HG02943 (cell line): ENCODE data around the gene NPC2.

Experiments
- ATAC-seq: cut with Tn5 transposase; IDR thresholded peaks from one replicate; pipeline ENCODE4 v1.9.1; 2021; ENCODE audit warnings: mild to moderate bottlenecking, low read depth, moderate library complexity; ENCODE audit not compliant: unreplicated experiment

The NPC2 gene

DNA sequence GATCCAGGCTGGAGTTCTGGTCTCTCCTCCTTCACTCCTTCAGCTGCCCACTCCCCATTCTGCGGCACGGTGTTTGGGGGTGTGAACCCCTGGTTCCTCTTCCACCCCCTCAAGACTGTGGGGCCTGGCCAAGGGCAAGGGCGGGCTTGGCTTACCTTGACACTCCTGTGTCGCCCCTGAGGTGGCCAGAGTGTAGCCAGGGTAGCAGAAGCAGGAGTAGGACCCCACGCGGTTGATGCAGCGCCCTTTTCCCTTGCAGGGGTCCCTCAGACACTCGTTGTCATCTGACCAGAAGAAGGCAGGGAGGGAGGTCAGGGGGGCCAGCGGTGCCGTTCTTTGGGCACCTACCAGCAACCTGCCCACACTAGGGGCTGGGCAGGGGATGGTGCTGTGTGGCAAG, 28.7 kb upstream of the NPC2 start:
- no peak for ATAC-seq

GRCh38 chr14:74519316-74520074, 26.4 kb upstream of the NPC2 start:
- no peak for ATAC-seq

- no peak for ATAC-seq
Observed at GRCh38 chr14:74518221-74518620, 25.1 kb upstream of the NPC2 start.

DNA sequence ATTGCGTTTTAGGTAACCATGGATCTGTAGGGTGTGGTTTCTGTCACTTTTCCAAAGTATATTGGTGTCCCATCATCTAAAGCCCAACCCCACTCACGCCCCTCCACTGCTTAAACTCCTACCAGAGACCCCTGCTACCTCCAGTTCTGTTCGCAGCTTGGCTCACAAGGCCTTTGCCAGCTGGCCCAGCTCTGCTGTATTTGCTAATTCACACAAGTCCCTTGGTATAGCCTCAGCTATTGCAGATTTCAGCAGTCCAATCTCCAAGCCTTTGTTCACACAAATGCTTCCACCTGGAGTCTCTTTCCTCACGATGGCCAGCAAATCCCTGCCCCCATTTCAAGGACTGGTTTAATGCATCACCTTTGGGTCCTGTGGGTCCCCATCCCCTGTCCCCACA, 24.6 kb upstream of the NPC2 start:
- no peak for ATAC-seq

DNA sequence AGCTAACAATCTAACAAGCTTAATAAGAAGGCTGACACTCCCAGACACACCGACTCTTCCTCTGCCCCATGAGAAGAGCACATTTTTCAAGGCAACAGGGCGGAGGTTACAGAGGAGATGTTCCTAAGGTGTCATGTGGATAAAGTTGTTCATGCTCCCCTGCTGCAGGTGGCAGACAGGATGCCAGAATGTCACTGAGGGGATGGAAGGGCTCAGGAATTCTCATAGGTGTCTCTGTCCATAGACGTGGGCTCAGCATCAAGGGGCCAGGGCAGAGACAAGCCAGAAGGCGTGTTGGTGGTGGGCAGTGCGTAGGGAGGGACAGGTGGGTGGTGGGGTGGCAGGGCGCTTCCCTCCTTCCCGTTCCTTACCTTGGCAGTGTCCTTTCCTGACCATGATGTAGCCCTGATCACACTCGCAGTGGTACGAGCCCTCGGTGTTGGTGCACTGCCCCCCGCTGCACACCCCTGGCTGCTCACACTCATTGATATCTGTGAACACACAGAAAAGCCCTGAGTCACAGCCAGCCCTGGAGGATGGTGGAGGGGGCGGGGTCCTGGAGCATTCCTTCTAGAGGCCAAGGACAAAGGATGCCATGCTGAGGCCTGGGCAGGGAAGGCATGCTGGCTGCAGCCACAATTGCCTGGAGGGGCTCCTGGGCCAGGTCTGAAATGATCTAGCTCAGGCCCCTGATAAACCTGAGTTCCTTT, 23.5 kb upstream of the NPC2 start:
- ATAC-seq, result no peak

- ATAC-seq, result no peak
Observed at GRCh38 chr14:74515891-74516412, 22.8 kb upstream of the NPC2 start.

DNA sequence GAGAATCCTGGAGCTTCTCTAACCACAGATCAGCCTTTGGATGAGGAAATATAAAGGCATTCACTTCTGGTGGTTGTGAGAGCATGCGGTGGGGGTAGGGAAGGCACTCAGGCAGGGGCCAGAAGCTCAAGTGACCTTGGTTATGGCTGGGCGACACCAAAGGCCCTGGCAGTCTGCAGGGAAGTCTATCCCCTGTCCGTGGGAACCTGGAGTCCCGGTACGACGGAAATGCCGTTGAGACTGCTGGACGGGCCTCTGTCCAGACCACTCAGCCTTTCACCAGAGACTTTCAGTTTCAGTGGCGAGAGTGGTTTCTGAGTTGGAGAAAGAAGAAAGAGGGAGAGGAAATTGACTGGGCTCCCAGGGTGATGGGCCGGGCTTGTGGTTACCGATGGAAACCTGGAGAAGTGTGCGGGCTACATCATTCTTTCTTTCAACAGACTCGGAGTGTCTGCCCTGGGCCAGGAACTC, 21.4 kb upstream of the NPC2 start:
- ATAC-seq, result no peak

DNA sequence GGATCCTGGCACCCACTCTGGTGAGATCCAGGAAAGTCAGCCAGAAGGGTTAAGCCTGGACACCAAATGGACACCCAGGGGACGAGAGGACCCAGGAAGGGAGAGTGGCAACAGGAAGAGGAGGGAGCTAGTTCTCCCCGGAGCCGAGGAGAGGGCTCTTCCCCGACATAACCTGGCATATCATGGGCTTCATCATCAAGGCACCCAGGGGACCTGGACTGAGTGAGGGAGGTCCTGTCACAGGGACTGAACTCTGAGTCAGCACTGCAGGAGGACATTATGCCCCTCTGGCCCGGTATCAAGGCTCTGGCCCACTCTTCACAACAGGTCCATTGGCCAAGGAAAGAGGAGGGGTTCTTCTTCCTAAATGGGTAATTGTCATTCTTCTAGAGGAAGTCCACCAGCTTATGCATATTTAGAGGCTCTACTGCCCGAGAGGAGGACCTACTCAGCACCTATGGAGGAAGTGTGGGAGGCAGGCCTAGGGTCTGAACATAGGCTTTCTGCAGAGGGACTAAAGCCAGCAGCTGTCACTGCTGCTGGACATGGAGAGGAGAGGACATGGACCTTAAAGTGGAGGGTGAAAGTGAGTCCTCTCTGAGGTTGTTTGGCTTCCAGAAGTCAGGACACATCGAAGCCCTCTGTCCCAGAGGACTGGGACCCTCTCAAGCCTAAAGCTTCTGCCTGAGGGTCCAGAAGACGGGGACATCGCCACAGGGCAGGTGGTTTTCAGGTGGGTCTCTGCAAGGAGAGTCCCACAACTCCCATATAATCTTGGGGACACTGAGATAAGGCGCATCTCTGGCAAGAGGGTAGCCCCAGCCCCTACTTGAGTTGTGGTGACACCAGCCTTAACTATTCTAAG, 19.1 kb upstream of the NPC2 start:
- ATAC-seq, result no peak

DNA sequence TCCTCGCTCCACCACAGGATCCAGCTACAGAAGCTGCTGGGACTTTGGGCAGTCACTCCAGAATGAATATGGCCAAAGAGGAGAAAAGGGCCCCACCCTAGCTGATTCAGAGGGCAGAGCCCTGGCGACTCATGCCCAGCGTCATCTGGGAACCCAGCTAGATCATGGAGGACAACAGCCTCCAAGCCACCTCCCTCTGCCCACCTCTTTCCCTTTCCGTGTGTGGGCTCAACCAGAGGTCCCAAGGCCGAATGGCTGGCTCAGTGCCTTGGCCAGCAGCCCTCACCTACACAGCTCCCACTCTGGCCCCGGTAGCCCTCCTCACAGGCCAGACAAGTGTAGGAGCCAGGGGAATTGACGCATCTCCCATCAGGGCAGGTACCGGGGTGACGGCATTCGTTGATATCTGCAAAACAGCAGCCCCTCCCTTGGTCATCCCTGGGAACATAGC, 17.9 kb upstream of the NPC2 start:
- ATAC-seq, result no peak

- no peak for ATAC-seq
Observed at GRCh38 chr14:74510223-74510931, 17.3 kb upstream of the NPC2 start.

DNA sequence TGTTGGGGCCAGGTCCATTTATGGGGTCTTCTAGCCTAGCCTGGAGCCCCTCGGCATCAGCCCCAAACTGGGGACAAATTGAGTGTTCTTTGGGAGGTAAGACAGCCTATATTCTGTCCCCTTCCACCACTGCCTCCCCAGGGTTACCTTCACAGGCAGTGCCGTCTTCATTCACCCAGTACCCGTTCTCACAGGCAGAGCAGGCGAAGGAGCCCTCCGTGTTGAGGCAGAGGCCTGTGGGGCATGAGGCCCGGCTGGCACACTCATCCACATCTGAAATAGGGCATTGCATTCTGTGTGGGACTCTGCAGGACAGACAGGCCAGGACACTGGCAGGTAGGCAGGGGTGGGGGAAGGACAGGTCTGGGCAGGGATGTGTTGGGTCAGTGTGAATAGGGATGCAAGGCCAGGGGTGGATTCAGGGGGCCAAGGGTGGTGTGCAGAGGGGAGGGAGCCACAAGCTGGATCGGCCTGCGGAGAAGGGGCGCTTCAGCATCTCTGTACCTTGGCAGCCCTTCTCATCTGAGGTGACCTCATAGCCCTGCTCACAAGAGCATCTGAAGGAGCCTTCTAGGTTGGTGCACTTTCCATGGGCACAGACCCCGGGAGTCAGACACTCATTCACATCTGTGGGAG, 16.6 kb upstream of the NPC2 start:
- no peak for ATAC-seq

- no peak for ATAC-seq
Observed at GRCh38 chr14:74508844-74509428, 15.8 kb upstream of the NPC2 start.

DNA sequence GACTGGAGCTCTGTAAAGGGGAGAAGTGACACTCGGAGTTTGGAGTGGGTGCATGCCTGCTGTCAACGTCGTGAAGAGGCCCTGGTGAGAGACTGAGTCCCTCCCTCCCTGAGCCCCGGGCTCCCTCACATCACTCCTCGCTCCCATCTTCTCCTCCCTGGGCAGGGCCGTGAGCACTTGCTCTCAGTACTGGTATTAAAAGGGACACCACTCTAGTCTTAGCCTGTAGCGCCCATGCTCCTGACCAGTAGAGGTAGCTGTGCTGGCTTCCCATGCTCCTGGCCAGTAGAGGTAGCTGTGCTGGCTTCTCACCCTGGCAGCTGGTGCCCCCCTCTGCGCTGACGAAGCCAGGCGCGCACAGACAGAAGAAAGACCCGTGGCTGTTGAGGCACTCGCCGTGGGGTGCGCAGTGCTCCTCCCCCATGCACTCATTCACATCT, 15.2 kb upstream of the NPC2 start:
- ATAC-seq, result no peak

DNA sequence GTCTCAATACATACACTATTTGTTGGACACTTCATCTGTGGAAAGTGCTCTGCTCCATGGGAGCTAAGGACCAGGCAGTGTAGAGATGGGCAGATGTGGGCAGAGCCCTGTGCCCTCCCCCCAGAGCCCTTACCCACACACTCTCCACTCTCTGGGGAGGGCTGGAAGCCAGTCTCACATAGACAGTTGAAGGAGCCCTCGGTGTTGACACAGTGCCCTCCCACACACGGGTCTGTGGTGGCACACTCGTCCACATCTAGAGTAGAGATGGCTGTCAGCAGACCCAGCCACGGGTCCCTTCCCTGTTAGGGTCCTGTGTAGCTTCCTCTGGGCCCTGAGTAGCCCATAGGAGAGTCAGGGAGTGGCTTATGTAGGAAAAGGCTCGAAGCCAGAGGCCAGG, 14.7 kb upstream of the NPC2 start:
- no peak for ATAC-seq

GRCh38 chr14:74507085-74507484, 14.0 kb upstream of the NPC2 start:
- no peak for ATAC-seq

GRCh38 chr14:74506411-74506851, 13.3 kb upstream of the NPC2 start:
- no peak for ATAC-seq

DNA sequence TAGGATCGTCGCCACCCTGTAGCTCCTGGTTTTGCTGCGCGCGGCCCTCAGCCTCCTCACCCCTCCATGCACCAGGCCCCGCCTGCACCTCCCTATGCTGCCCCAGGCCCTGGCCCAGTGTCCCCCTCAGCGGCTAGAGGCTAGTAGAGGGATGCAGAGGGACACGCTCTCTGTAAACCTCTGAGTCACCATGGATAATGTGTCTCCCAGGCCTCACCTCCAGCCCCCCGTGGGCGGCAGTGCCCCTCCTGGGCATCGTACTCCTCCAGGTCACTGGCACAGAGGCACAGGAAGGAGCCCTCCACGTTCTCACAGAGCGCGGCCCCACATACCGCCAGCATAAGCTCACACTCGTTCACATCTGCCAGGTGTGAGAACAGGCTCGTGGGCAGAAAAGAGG, 12.7 kb upstream of the NPC2 start:
- ATAC-seq, result no peak

GRCh38 chr14:74504874-74505720, 12.0 kb upstream of the NPC2 start:
- no peak for ATAC-seq
